ENCODE measurements around the gene NME4. TPM values are rescaled to one million over a fixed set of nuclear protein-coding genes. Genes with fewer than 3 reads are reported as not detected.

NME4 gene
- total RNA-seq, 4 donors from 2014 or later, result 31.7 to 65.0 (median 59.7) TPM

GRCh38 chr16:445566-445965 is 48.6 kb downstream of the NME4 start:
- TF ChIP-seq POLR2A (IDR thresholded peaks at IDR 0.05), result no peak
- TF ChIP-seq CTCF (IDR thresholded peaks at IDR 0.05), result no peak
- H3K4me1 ChIP-seq, result peaks cover 13 to 18% of the 10 kb centered on the region in 2 donors
- H3K36me3 ChIP-seq, result no peaks in the 10 kb centered on the region
- H3K27ac ChIP-seq, result no peak overlapping the region
- no peak overlapping the region for H3K4me3 ChIP-seq (replicated peaks in 1 of 3)
- no peaks in the 10 kb centered on the region for H3K27me3 ChIP-seq
- 85 to 94% methylated on average over 4 of the region's 4 CpGs for WGBS, 2 donors
- no peaks in the 10 kb centered on the region for H3K9me3 ChIP-seq
- intact Hi-C loops (cut with DNase I), result no loop called here
- DNase-seq, result no peak

Small RNAs within 50 kb of the gene (small RNA-seq; reads per million reads assigned to genes)
- gene RF00019, result not detected

Other genes starting within 250 kb of the NME4 start
- gene HBZ, start 244.6 kb upstream of the NME4 start, total RNA-seq, result not detected
- gene HBM, start 231.2 kb upstream of the NME4 start, total RNA-seq, result not detected
- gene HBA2, start 224.3 kb upstream of the NME4 start, total RNA-seq, result 100 to 1,000 TPM in 1 of 4 donors, 10 to 100 TPM in 3; 21.2 to 136 (median 51.3) TPM
- 100 to 1,000 TPM in 1 of 4 donors, 10 to 100 TPM in 1, not detected in 2; 16.5 to 110 TPM for gene HBA1, start 220.5 kb upstream of the NME4 start, total RNA-seq
- gene HBQ1, start 216.7 kb upstream of the NME4 start, total RNA-seq, result not detected
- 100 to 1,000 TPM in 3 of 4 donors, 10 to 100 TPM in 1; 96.6 to 218 (median 149) TPM for gene LUC7L, start 167.8 kb upstream of the NME4 start, total RNA-seq
- 100 to 1,000 TPM in 2 of 4 donors, 10 to 100 TPM in 2; 35.3 to 140 (median 107) TPM for gene FAM234A, start 162.4 kb upstream of the NME4 start, total RNA-seq
- gene RGS11, start 121.3 kb upstream of the NME4 start, total RNA-seq, result 1 to 10 TPM in 3 of 4 donors, under 1 TPM in 1; 0.73 to 5.9 (median 3.0) TPM
- gene ARHGDIG, start 116.6 kb upstream of the NME4 start, total RNA-seq, result not detected
- under 1 TPM in 1 of 4 donors, not detected in 3; 0.81 TPM for gene PDIA2, start 114.0 kb upstream of the NME4 start, total RNA-seq
- gene AXIN1, start 44.5 kb upstream of the NME4 start, total RNA-seq, result 10 to 100 TPM; 17.5 to 29.7 (median 26.4) TPM
- gene MRPL28, start 26.7 kb upstream of the NME4 start, total RNA-seq, result 100 to 1,000 TPM in 1 of 4 donors, 10 to 100 TPM in 3; 39.9 to 106 (median 80.7) TPM
- gene PGAP6, start 15.2 kb upstream of the NME4 start, total RNA-seq, result 10 to 100 TPM; 31.6 to 83.3 (median 62.2) TPM
- gene DECR2, start 4.7 kb downstream of the NME4 start, total RNA-seq, result 10 to 100 TPM in 2 of 4 donors, 1 to 10 TPM in 2; 3.1 to 13.5 (median 9.5) TPM
- 10 to 100 TPM; 26.6 to 34.3 (median 28.0) TPM for gene RAB11FIP3, start 28.4 kb downstream of the NME4 start, total RNA-seq
- gene CAPN15, start 130.5 kb downstream of the NME4 start, total RNA-seq, result 10 to 100 TPM; 19.6 to 42.6 (median 29.0) TPM
- not detected for gene PRR35, start 163.2 kb downstream of the NME4 start, total RNA-seq
- gene NHLRC4, start 169.8 kb downstream of the NME4 start, total RNA-seq, result under 1 TPM in 3 of 4 donors, not detected in 1; 0.63 to 0.81 (median 0.67) TPM
- 100 to 1,000 TPM in 3 of 4 donors, 10 to 100 TPM in 1; 69.6 to 125 (median 108) TPM for gene PIGQ, start 172.8 kb downstream of the NME4 start, total RNA-seq
- 10 to 100 TPM; 17.7 to 24.4 (median 18.4) TPM for gene RAB40C, start 192.9 kb downstream of the NME4 start, total RNA-seq
- 1 to 10 TPM in 1 of 4 donors, under 1 TPM in 3; 0.13 to 1.8 (median 0.77) TPM for gene WFIKKN1, start 233.8 kb downstream of the NME4 start, total RNA-seq
- gene METTL26, start 239.1 kb downstream of the NME4 start, total RNA-seq, result 100 to 1,000 TPM in 2 of 4 donors, 10 to 100 TPM in 2; 54.2 to 180 (median 115) TPM
- 100 to 1,000 TPM in 1 of 4 donors, 10 to 100 TPM in 3; 61.3 to 124 (median 69.1) TPM for gene MCRIP2, start 244.6 kb downstream of the NME4 start, total RNA-seq

Data from thyroid gland (tissue), 4 donors.